Right cardiac atrium (tissue), 5 donors: Measurements from ENCODE around the gene MTMR12. TPM values are rescaled to one million over a fixed set of nuclear protein-coding genes. Genes with fewer than 3 reads are reported as not detected.
"Not testable (repeated sequence)": the region's sequence is repeated elsewhere in the genome, so short reads cannot be mapped to it uniquely, and the experiment has no call there.

Experiments
- ATAC-seq, 2 donors: fragments of 200-7000 bp; cut with Tn5 transposase; one replicate each; pipeline versions ENCODE4 v1.8.0 to v1.9.1; 2020; ENCODE audit warnings: moderate library complexity in 2 of 2, mild to moderate bottlenecking in 1 of 2
- DNase-seq, 3 donors: peaks; one replicate each; pipeline ENCODE4 v3.0.0-alpha.2; 2020
- H3K27ac ChIP-seq: one replicate; pipeline ENCODE4 v1.5.1; 2013; ENCODE audit warnings: mild to moderate bottlenecking, low read length, control low read depth, moderate library complexity
- H3K27me3 ChIP-seq: one replicate; pipeline ENCODE4 v1.6.1; 2013; ENCODE audit not compliant: control insufficient read depth, insufficient read depth
- H3K4me1 ChIP-seq: one replicate; pipeline ENCODE4 v1.6.1; 2013; ENCODE audit warnings: low read length; ENCODE audit not compliant: control insufficient read depth, insufficient read depth
- H3K4me3 ChIP-seq: one replicate; pipeline ENCODE4 v1.5.1; 2013; ENCODE audit warnings: low read length, control low read depth
- H3K9me3 ChIP-seq: one replicate; pipeline ENCODE4 v1.6.1; 2013; ENCODE audit warnings: low read length; ENCODE audit not compliant: control insufficient read depth
- WGBS: extraction: QIAGEN DNeasy Blood & Tissue Kit; methylation state at CpG from one replicate; pipeline ENCODE4 v1.1.7; 2013; 5-methylcytosine and 5-hydroxymethylcytosine counted together
- intact Hi-C, 4 donors: fragments of 100-400 bp; cut with DNase I; formaldehyde crosslinking; loops; one replicate each; pipeline versions ENCODE4 v1.11.0 to v1.14.0; 2022 to 2023
- polyA plus RNA-seq: library from polyadenylated mRNA; stranded (reverse); fragments of 200-250 nt; gene quantifications from one replicate; pipeline ENCODE4 v1.2.3, GENCODE V29; 2013
- total RNA-seq, 4 donors: library from RNA; stranded (reverse); fragmentation: NEBNext Ultra II Directional; extraction: Animal tissue kit (Norgen Biotek cat#: 25700); gene quantifications; one replicate each; pipeline ENCODE4 v1.2.1, GENCODE V29; 2021
- donor health status: healthy with polysubstance abuse.
- donor health status: DM: no; HTN: yes; CAD: no.
- donor health status: DM: no; HTN: no; CAD: no.
- donor health status: DM: no; HTN: yes; CAD: no; lungs with severe emphysema.
- donor health status: DM: yes; HTN: yes; CAD: no.

Gene MTMR12
- total and polyA plus RNA-seq, 5 donors: 6.2 to 28.1 (median 22.2) TPM

DNA sequence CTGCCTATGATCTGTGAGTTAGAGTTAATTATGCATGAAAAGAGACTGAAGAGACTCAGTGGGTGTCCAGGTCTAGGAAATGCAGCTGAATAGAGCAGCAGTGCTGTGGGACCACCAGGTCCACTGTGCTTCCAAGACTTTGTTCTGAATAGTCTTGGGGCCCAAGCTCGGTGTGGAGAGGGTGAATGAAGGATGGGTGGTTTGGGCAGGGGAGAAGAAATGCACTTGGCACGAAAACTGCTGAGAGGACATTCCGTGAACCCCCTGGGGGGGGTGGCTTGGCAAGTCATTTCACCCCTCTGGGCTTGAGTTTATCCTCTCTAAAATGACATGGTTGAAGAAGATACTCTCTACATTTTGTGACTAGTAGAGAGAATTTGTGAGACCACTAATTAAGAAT, 102.6 kb downstream of the MTMR12 start:
- no peaks in the 10 kb centered on the region for H3K9me3 ChIP-seq
- intact Hi-C loops: no loop called here
- DNase-seq (no peak), ATAC-seq (no peak)
- H3K4me3 ChIP-seq: no peak overlapping the region
- 91% methylated on average over 3 of the region's 3 CpGs for WGBS
- no peaks in the 10 kb centered on the region for H3K27me3 ChIP-seq
- H3K27ac ChIP-seq: no peak overlapping the region
- H3K4me1 ChIP-seq: no peaks in the 10 kb centered on the region

DNA sequence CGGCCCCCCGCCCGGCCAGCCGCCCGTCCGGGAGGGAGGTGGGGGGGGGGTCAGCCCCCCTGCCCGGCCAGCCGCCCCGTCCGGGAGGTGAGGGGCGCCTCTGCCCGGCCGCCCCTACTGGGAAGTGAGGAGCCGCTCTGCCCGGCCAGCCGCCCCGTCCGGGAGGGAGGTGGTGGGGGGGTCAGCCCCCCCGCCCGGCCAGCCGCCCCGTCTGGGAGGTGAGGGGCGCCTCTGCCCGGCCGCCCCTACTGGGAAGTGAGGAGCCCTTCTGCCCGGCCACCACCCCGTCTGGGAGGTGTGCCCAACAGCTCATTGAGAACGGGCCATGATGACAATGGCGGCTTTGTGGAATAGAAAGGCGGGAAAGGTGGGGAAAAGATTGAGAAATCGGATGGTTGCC, 103.9 kb downstream of the MTMR12 start:
- H3K9me3 ChIP-seq, intact Hi-C loops, H3K4me3 ChIP-seq, H3K27ac ChIP-seq, DNase-seq, ATAC-seq, H3K4me1 ChIP-seq, H3K27me3 ChIP-seq: not testable (repeated sequence)
- 96% methylated on average over 13 of the region's 31 CpGs for WGBS

DNA sequence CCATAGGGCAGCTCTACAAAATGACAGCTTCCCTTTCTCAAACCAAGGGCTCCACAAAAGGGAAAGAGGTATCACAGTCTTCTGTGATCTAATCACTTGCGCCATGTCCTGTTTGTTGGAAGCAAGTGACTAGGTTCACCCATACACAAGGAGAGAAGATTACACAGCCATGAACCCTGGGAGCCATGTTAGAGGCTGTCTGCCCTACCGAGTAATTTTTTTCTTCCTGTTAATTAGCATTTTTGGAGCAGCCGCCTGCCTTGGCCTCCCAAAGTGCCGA, 105.4 kb downstream of the MTMR12 start:
- Histone ChIP-seq H3K4me1 (peaks cover 6% of the 10 kb centered on the region), H3K27ac (peak overlapping the region; percentile 27), H3K27me3 (no peaks in the 10 kb centered on the region), H3K9me3 (no peaks in the 10 kb centered on the region), H3K4me3 (no peak overlapping the region)
- intact Hi-C loops: no loop called here
- ATAC-seq: no peak
- DNase-seq: no peak
- 96% methylated on average over 4 of the region's 4 CpGs for WGBS

DNA sequence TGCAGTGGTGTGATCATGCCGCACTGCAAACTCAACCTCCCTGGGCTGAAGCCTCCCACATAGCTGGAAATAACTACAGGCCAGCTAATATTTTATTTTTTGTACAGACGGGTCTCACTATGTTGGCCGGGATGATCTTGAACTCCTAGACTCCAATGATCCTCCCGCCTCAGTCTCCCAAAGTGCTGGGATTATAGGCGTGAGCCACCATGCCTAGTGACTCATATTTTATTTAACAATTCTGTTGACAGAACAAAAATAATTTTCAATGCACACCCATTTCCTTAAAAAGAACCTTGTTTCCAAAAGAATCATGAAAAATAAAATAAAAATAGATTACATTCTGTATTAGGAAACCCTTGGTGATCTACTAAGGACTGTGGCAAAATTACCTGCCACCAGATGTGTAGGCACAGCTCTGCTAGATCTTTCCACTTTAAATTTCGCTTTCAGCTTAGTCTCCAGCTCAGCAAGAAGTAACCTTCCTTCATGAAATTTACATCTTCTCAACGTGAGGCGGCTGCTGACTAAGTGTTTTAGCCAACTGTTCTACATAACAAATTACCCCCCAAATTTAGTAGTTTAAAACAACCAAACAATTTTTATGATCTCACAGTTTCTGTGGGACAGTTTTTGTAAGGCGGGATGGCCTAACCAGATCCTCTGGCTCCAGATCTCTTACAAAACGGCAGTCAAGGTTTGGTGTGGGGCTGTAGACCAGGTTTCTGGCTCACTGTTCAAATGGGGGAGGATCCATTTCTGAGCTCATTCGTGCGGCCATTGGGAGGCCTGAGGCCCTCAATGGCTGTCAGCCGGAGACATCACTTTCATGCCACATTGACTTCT, 106.0 kb downstream of the MTMR12 start:
- DNase-seq (no peak), ATAC-seq (no peak)
- intact Hi-C loops: no loop called here
- no peaks in the 10 kb centered on the region for H3K27me3 ChIP-seq
- peak overlapping the region; percentile 27 for H3K27ac ChIP-seq
- H3K4me1 ChIP-seq: peaks cover 6% of the 10 kb centered on the region
- no peak overlapping the region for H3K4me3 ChIP-seq
- no peaks in the 10 kb centered on the region for H3K9me3 ChIP-seq
- WGBS: 91% methylated on average over 13 of the region's 13 CpGs

DNA sequence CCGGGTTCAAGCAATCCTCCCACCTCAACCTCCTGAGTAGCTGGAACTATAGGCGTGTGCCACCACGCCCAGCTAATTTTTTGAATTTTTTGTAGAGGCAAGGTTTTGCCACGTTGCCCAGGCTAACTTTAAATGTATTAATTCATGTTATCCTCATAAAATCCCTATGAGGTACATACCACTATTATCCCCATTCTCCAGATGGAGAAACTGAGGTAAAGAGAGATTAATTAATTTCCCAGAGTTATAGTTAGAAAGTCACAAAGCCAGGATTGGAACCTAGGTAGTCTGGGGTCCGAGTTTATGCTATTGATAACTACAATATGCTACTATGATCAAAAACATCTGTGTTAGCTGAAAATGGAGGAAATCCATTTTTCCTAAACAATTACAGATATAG, 106.7 kb downstream of the MTMR12 start:
- 90% methylated on average over 5 of the region's 5 CpGs for WGBS
- intact Hi-C loops: no loop called here
- DNase-seq: no peak

DNA sequence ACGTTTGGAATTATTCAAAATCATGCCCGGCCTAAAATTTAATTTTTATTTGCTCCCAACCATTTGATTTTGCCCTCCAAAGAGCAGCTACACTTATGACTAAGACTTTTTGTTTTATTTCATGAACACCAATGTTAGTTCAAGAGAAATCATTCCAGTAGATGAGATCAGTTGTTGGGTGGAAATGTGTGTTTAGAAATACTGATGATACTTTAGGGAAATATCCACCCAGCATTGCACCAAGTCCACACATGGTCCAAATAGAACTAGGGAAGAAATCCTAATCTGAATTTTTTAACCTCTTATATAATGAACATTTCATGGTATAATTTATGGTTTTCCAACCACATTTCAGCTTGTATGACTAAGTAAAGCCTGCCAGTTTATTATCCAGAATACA, 110.3 kb downstream of the MTMR12 start:
- H3K4me1 ChIP-seq: peaks cover 6% of the 10 kb centered on the region
- H3K9me3 ChIP-seq: no peaks in the 10 kb centered on the region
- DNase-seq (no peak), ATAC-seq (peak; percentile 49 to 70)
- H3K27ac ChIP-seq: no peak overlapping the region
- intact Hi-C loops: no loop called here
- WGBS: 81% methylated on average over 2 of the region's 2 CpGs
- H3K4me3 ChIP-seq: no peak overlapping the region
- H3K27me3 ChIP-seq: no peaks in the 10 kb centered on the region

More for the DNA sequence above, 106.7 kb downstream of the MTMR12 start:
- no peak for ATAC-seq
- Histone ChIP-seq H3K27me3 (no peaks in the 10 kb centered on the region), H3K27ac (no peak overlapping the region), H3K9me3 (no peaks in the 10 kb centered on the region), H3K4me3 (no peak overlapping the region), H3K4me1 (peaks cover 6% of the 10 kb centered on the region)

DNA sequence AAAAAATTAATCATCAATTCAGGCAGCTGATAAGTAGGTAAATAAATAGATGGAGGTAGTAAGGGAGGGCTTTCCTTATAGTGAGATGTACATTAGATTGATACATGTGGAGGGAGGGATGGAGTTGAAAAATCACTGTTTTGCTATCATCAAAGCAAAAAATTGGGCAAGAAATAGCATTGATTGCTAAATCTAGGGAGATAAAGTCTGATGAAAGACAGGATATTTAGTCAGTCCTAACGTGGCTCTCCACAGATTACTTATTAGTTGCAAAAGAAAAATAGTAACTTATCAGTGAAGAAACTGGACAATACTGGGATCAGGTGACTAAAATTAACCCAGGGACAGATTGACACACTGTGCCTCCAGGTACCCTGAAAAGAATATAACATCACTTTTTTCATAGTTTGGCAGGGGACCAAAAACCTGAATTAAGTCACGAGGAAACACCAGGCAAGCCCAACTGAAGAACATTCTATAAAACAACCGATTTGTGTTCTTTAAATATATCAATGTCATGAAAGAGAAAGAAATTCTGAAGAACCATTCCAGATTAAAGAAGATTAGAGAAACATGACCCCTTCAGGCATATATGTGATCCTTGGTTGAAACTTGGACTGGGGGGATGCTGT, 111.5 kb downstream of the MTMR12 start:
- Histone ChIP-seq H3K9me3 (no peaks in the 10 kb centered on the region), H3K4me1 (peaks cover 6% of the 10 kb centered on the region), H3K4me3 (no peak overlapping the region), H3K27me3 (no peaks in the 10 kb centered on the region), H3K27ac (no peak overlapping the region)
- WGBS: 43% methylated on average over 3 of the region's 3 CpGs
- peak in 1 of 2 donors; percentile 19 for ATAC-seq
- DNase-seq: no peak
- intact Hi-C loops: no loop called here

DNA sequence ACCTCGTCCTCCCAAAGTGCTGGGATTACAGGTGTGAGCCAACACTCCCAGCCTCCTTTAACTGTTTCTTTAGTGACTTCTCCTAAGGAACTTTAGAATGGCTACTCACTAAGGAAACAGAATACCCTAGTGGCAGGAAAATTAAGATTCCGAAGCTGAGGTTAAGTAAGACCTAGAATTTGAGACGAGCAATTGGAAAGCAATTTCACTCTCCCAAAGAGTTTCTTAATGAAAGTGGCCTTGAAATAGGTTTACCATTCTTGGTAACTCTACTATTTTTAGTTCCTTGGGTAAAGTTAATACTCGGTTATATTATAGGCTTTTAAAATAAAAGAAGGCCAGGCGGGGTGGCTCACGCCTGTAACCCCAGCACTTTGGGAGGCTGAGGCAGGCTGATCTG, 115.7 kb downstream of the MTMR12 start:
- 80% methylated on average over 6 of the region's 6 CpGs for WGBS
- Histone ChIP-seq H3K9me3 (no peaks in the 10 kb centered on the region), H3K27me3 (no peaks in the 10 kb centered on the region), H3K4me1 (peaks cover 7% of the 10 kb centered on the region), H3K4me3 (no peak overlapping the region), H3K27ac (no peak overlapping the region)
- DNase-seq: no peak
- intact Hi-C loops: no loop called here
- ATAC-seq: no peak

DNA sequence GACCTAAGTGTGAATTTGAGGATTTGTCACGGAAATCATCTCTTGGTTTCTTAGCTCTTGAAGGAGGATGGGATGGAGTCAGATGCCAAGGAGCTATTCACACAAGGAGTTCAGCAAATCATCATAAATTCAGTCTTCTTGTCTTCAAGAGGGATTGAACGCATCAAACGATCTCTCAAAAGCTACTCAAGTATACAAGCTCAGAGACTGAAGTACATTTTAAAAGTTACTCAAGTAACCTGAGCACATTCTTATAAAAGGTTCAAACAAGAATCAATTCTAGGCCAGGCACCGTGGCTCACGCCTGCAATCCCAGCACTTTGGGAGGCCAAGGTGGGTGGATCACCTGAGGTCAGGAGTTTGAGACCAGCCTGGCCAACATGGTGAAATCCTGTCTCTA, 117.5 kb downstream of the MTMR12 start:
- H3K9me3 ChIP-seq: peaks cover 1% of the 10 kb centered on the region
- H3K4me1 ChIP-seq: peaks cover 7% of the 10 kb centered on the region
- no peaks in the 10 kb centered on the region for H3K27me3 ChIP-seq
- 96% methylated on average over 5 of the region's 5 CpGs for WGBS
- DNase-seq: no peak
- no peak for ATAC-seq
- intact Hi-C loops: no loop called here
- no peak overlapping the region for H3K27ac ChIP-seq
- H3K4me3 ChIP-seq: no peak overlapping the region

DNA sequence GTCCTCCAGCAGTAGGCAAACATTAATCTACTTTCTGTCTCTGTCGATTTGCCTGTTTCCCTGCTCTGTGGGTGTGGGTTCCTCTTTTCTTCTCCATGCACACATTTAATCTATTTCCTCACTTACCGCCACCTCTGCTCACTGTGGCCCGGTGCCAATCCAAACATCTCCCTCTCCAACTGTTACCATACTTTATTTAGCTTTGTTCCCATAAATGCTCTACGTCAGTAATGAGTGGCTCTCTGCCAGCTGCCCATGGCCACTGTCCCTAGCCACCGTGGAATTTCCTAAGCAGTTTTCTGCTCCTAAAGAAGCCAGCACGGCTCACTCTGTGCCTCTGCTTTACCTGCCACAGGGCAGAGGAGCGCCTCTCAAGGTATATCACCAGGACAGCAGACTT, 119.1 kb downstream of the MTMR12 start:
- Histone ChIP-seq H3K4me1 (peaks cover 7% of the 10 kb centered on the region), H3K4me3 (peak overlapping the region; percentile 38), H3K27me3 (no peaks in the 10 kb centered on the region), H3K9me3 (peaks cover 1% of the 10 kb centered on the region), H3K27ac (peak overlapping the region; percentile 58)
- peak; percentile 94 to 95 for ATAC-seq
- intact Hi-C loops: no loop called here
- peak; percentile 89 to 94 (median 93) for DNase-seq
- 7% methylated on average over 7 of the region's 7 CpGs for WGBS

DNA sequence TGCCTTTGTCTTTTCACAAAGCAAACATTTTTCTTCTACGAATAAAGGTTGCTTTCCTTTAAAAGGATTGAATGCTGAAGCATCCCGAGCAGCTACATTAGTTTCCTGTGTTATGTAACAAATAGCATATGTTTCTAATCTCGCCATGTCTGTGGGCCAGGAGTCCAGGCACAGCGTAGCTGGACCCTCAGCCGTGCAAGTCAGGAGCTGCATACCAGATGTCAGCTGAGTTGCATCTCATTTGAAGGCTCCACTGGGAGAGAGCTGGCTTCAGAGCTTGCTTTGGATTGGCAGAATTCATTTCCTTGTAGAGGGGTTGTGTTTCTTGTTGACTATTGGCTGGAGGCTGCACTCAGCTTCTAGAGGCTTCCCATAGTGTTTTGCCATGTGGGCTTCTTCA, 122.6 kb downstream of the MTMR12 start:
- Histone ChIP-seq H3K4me3 (no peak overlapping the region), H3K4me1 (peaks cover 7% of the 10 kb centered on the region), H3K27ac (no peak overlapping the region), H3K9me3 (peaks cover 1% of the 10 kb centered on the region), H3K27me3 (no peaks in the 10 kb centered on the region)
- peak; percentile 43 to 68 (median 64) for DNase-seq
- intact Hi-C loops: no loop called here
- ATAC-seq: peak; percentile 58 to 84
- WGBS: 49% methylated on average over 5 of the region's 5 CpGs
